SK-N-SH (cell line): ENCODE results near the gene APOLD1. TPM values are rescaled to one million over a fixed set of nuclear protein-coding genes. Genes with fewer than 3 reads are reported as not detected.

Experiments used
- CTCF ChIA-PET: fragments of 300-600, 350-600 bp; formaldehyde crosslinking; extraction: SDS; loops from one replicate; lab custom pipeline; 2021; lab: Yijun Ruan, JAX
- POLR2A ChIA-PET: fragments of 350-600 bp; sonication (Branson Sonifier 250); formaldehyde crosslinking; extraction: SDS; loops from one replicate; lab custom pipeline; 2020; ENCODE audit warnings: antibody characterized with exemption, inconsistent platforms; lab: Yijun Ruan, JAX
- DNase-seq: peaks from one replicate; pipeline ENCODE4 v3.0.0; 2012
- H2AFZ ChIP-seq: fragments of 200-600 bp; sonication (generic); 2 replicates; pipeline ENCODE4 v1.8.1; 2016; ENCODE audit warnings: antibody characterized with exemption, mild to moderate bottlenecking, low read depth
- H3F3A ChIP-seq: fragments of 200-600 bp; sonication (generic); replicated peaks from 2 replicates; pipeline ENCODE3; 2016; ENCODE audit warnings: antibody characterized with exemption, mild to moderate bottlenecking; ENCODE audit not compliant: insufficient read depth
- H3K27ac ChIP-seq, 2 experiments: fragments of 200-500 bp in 1 of 2; fragments of 200-600 bp in 1 of 2; sonication (Bioruptor generic) in 1 of 2; sonication (generic), shearing (Covaris generic) in 1 of 2; 2 replicates each; pipeline versions ENCODE4 v1.5.1 to v1.6.1; 2014 to 2016; ENCODE audit warnings: low read depth in 2 of 2, inconsistent platforms in 1 of 2, low read length in 1 of 2, mild to moderate bottlenecking in 1 of 2, mixed read lengths in 1 of 2
- H3K27me3 ChIP-seq: fragments of 200-600 bp; sonication (generic), shearing (Covaris generic); 2 replicates; pipeline ENCODE4 v1.6.1; 2016; ENCODE audit warnings: mixed run types; ENCODE audit not compliant: insufficient read depth
- H3K36me3 ChIP-seq, 2 experiments: fragments of 200-500 bp in 1 of 2; fragments of 200-600 bp in 1 of 2; sonication (Bioruptor generic) in 1 of 2; sonication (generic) in 1 of 2; replicated peaks in 1 of 2; 2 replicates each; pipeline versions ENCODE3 to v1.5.1; 2014 to 2016; ENCODE audit warnings: low read length in 1 of 2, mild to moderate bottlenecking in 1 of 2; ENCODE audit not compliant: insufficient read depth in 2 of 2, control insufficient read depth in 1 of 2
- H3K4me1 ChIP-seq, 2 experiments: fragments of 200-500 bp in 1 of 2; fragments of 200-600 bp in 1 of 2; sonication (Bioruptor generic) in 1 of 2; sonication (generic), shearing (Covaris generic) in 1 of 2; 2 replicates each; pipeline versions ENCODE4 v1.5.1 to v1.6.1; 2014 to 2016; ENCODE audit warnings: low read depth in 1 of 2, low read length in 1 of 2, mixed run types in 1 of 2; ENCODE audit not compliant: insufficient read depth in 2 of 2, control insufficient read depth in 1 of 2
- H3K4me2 ChIP-seq: fragments of 200-600 bp; sonication (generic), shearing (Covaris generic); 2 replicates; pipeline ENCODE4 v1.6.1; 2017; ENCODE audit warnings: mixed run types
- H3K4me3 ChIP-seq, 2 experiments: fragments of 200-500 bp in 1 of 2; fragments of 200-600 bp in 1 of 2; sonication (Bioruptor generic) in 1 of 2; sonication (generic), shearing (Covaris generic) in 1 of 2; 2 replicates each; pipeline versions ENCODE4 v1.5.1 to v1.8.1; 2014 to 2016; ENCODE audit warnings: low read depth in 2 of 2, inconsistent platforms in 1 of 2, low read length in 1 of 2, mild to moderate bottlenecking in 1 of 2, mixed read lengths in 1 of 2, moderate library complexity in 1 of 2
- H3K79me2 ChIP-seq: fragments of 200-600 bp; sonication (generic); 2 replicates; pipeline ENCODE4 v1.8.1; 2017; ENCODE audit warnings: mild to moderate bottlenecking; ENCODE audit not compliant: insufficient read depth
- H3K9ac ChIP-seq: fragments of 200-600 bp; sonication (generic); 2 replicates; pipeline ENCODE4 v1.6.1; 2017; ENCODE audit warnings: mixed run types
- H3K9me2 ChIP-seq: fragments of 200-600 bp; sonication (generic); 2 replicates; pipeline ENCODE4 v1.6.1; 2017; ENCODE audit warnings: mixed run types
- H3K9me3 ChIP-seq: fragments of 200-600 bp; sonication (generic); 2 replicates; pipeline ENCODE4 v1.6.1; 2017; ENCODE audit warnings: mixed run types, mild to moderate bottlenecking, moderate library complexity
- H4K20me1 ChIP-seq: fragments of 200-600 bp; sonication (generic); 2 replicates; pipeline ENCODE4 v1.6.1; 2017; ENCODE audit warnings: mild to moderate bottlenecking, mixed run types; ENCODE audit not compliant: insufficient read depth
- CHD2 ChIP-seq: fragments of 150-350 bp; IDR thresholded peaks from 2 replicates; pipeline ENCODE4 v1.6.1; 2018; ENCODE audit warnings: low read length; ENCODE audit not compliant: partially characterized antibody
- FOXM1 ChIP-seq: IDR thresholded peaks from 2 replicates; pipeline ENCODE4 v1.4.0; 2012; ENCODE audit warnings: low read depth, mild to moderate bottlenecking
- IRF3 ChIP-seq: fragments of 150-350 bp; IDR thresholded peaks from 2 replicates; pipeline ENCODE4 v1.6.1; 2016; ENCODE audit warnings: mild to moderate bottlenecking, low read depth, low read length
- JUND ChIP-seq: IDR thresholded peaks from 2 replicates; pipeline ENCODE4 v1.4.0; 2012
- MAX ChIP-seq: IDR thresholded peaks from 2 replicates; pipeline ENCODE4 v1.4.0; 2012; ENCODE audit warnings: low read depth
- MXI1 ChIP-seq: IDR thresholded peaks from 2 replicates; pipeline ENCODE4 v1.6.1; 2012; ENCODE audit warnings: mild to moderate bottlenecking, low read depth, low read length, improper control_type of control experiment
- NFIC ChIP-seq: IDR thresholded peaks from 2 replicates; pipeline ENCODE4 v1.4.0; 2012; ENCODE audit warnings: borderline replicate concordance
- POLR2AphosphoS5 ChIP-seq: IDR thresholded peaks from 2 replicates; pipeline ENCODE4 v1.6.1; 2012; ENCODE audit warnings: low read depth, low read length
- RCOR1 ChIP-seq: fragments of 150-350 bp; IDR thresholded peaks from 2 replicates; pipeline ENCODE4 v1.6.1; 2017; ENCODE audit warnings: antibody characterized with exemption, low read length
- REST ChIP-seq: IDR thresholded peaks from 2 replicates; pipeline ENCODE4 v1.6.1; 2012; ENCODE audit warnings: mild to moderate bottlenecking, low read depth, low read length, moderate library complexity
- RFX5 ChIP-seq: IDR thresholded peaks from 2 replicates; pipeline ENCODE4 v1.6.1; 2012; ENCODE audit warnings: mild to moderate bottlenecking, improper control_type of control experiment, low read length
- TEAD4 ChIP-seq: IDR thresholded peaks from 2 replicates; pipeline ENCODE4 v1.4.0; 2012; ENCODE audit warnings: mild to moderate bottlenecking, borderline replicate concordance; ENCODE audit not compliant: insufficient read depth
- USF2 ChIP-seq: fragments of 150-350 bp; IDR thresholded peaks from 2 replicates; pipeline ENCODE4 v1.6.1; 2017; ENCODE audit warnings: antibody characterized with exemption, low read length, low read depth, borderline replicate concordance
- WGBS: methylation state at CpG from one replicate; pipeline ENCODE4 v1.1.6; 2017; ENCODE audit warnings: low lambda C conversion rate; 5-methylcytosine and 5-hydroxymethylcytosine counted together
- polyA plus RNA-seq, 3 experiments: library from polyadenylated mRNA; depleted of rRNA; stranded (reverse); fragments of >200 nt; gene quantifications; 2 replicates each; pipeline ENCODE4 v1.2.3, GENCODE V29; 2012

Gene APOLD1
- polyA plus RNA-seq, 1 of the 3 experiments (the other 2 are of a cell fraction) = 1.7 TPM

- 87% methylated on average over 3 of the region's 3 CpGs for WGBS
- Histone ChIP-seq H3K27me3 (no peaks in the 10 kb centered on the region), H3K4me3 (no peak overlapping the region), H3K4me2 (no peak overlapping the region), H3K4me1 (peaks cover 10 to 13% of the 10 kb centered on the region in 2 experiments; a peak in 3 of 4 replicates), H3K36me3 (peaks cover 13 to 17% of the 10 kb centered on the region in 2 experiments), H2AFZ (no peak overlapping the region), H3F3A (peaks cover 14% of the 10 kb centered on the region), H4K20me1 (no peaks in the 10 kb centered on the region), H3K9me2 (no peaks in the 10 kb centered on the region), H3K79me2 (peaks cover 32% of the 10 kb centered on the region)
- CTCF ChIA-PET = interaction anchor here (1.3 to 3.8 kb wide), 6 partner anchors 8 to 74 kb away, joined by 3 to 23 read pairs (median 12); no protein-coding TSS in a partner anchor
- DNase-seq = no peak
- TF ChIP-seq RCOR1 = no peak
- TF ChIP-seq CHD2 = no peak
- TF ChIP-seq RFX5 = no peak
- no peak for TF ChIP-seq NFIC
- no peak for TF ChIP-seq TEAD4
- TF ChIP-seq JUND = no peak
- no peak for TF ChIP-seq IRF3
- TF ChIP-seq USF2 = no peak
- TF ChIP-seq REST = no peak
- TF ChIP-seq MAX = no peak
- no peak for TF ChIP-seq MXI1
- no peak for TF ChIP-seq POLR2AphosphoS5
- no peak for TF ChIP-seq FOXM1
- TF ChIP-seq, all 33 proteins: peak for 0
- no peaks in the 10 kb centered on the region for H3K9me3 ChIP-seq
- H3K27ac ChIP-seq = no peak overlapping the region
- H3K9ac ChIP-seq = no peak overlapping the region
- POLR2A ChIA-PET = no interaction called here
Observed at GRCh38 chr12:12811343-12811742, 25.9 kb downstream of the APOLD1 start.
